ENCODE measurements around the gene HNRNPF. TPM values are rescaled to one million over a fixed set of nuclear protein-coding genes. Genes with fewer than 3 reads are reported as not detected.

Gene HNRNPF
- total RNA-seq, 1 donor from 2014 or later = 175 TPM

- Histone ChIP-seq H3K4me2 (no peak overlapping the region), H3K27me3 (no peaks in the 10 kb centered on the region), H3K36me3 (peaks cover 13% of the 10 kb centered on the region), H3K9me3 (ENCODE audit: low read depth) (no peaks in the 10 kb centered on the region), H3K9ac (no peak overlapping the region), H3K4me3 (no peak overlapping the region), H2AFZ (replicated peaks) (no peak overlapping the region), H3K79me2 (ENCODE audit: low read depth) (peaks cover 44% of the 10 kb centered on the region), H3F3A (ENCODE audit: low read depth) (peaks cover 66% of the 10 kb centered on the region), H3K27ac (no peak overlapping the region), H4K20me1 (ENCODE audit: low read depth) (peaks cover 82% of the 10 kb centered on the region), H3K4me1 (no peaks in the 10 kb centered on the region)
- TF ChIP-seq EZH2phosphoT487 (IDR thresholded peaks at IDR 0.05) = no peak
- Mint-ChIP-seq H3K27me3 (ENCODE audit: insufficient read depth, low read depth) (peaks cover under 1% of the 10 kb centered on the region), H3K27ac (no peak overlapping the region), H3K36me3 (peaks cover 34% of the 10 kb centered on the region), H3K9me3 (peaks cover 2% of the 10 kb centered on the region), H3K4me1 (peaks cover 7% of the 10 kb centered on the region), H3K4me3 (no peak overlapping the region)
- DNase-seq (ENCODE audit: low spot score) = no peak
Measured at GRCh38 chr10:43386981-43387677, 21.9 kb downstream of the HNRNPF start.

DNA sequence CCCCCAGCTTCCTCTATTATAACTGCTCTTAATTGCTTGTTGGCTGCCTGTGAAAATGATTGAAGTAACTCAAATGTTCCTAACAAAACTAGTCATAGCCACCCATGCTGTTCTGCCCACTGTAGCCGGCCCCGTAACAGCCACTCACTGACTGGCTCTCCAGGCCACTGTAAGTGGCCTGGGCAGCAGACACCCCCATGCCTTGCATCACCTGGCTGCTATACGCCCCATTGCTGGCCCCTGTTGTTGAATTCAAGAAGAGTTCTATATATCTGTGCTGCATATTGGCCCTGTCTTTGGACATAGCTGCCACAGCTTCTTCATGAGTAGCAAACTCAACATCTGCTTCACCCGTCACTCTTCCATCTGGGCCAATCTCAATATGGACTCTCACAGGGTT, 22.4 kb downstream of the HNRNPF start:
- Histone ChIP-seq H2AFZ (replicated peaks) (no peak overlapping the region), H3K79me2 (ENCODE audit: low read depth) (peaks cover 39% of the 10 kb centered on the region), H3F3A (ENCODE audit: low read depth) (peaks cover 61% of the 10 kb centered on the region), H3K9ac (no peak overlapping the region), H3K4me1 (no peaks in the 10 kb centered on the region), H3K9me3 (ENCODE audit: low read depth) (no peaks in the 10 kb centered on the region), H3K36me3 (peaks cover 13% of the 10 kb centered on the region), H3K27me3 (no peaks in the 10 kb centered on the region), H3K27ac (no peak overlapping the region), H4K20me1 (ENCODE audit: low read depth) (peaks cover 76% of the 10 kb centered on the region), H3K4me2 (no peak overlapping the region), H3K4me3 (no peak overlapping the region)
- Mint-ChIP-seq H3K9me3 (no peaks in the 10 kb centered on the region), H3K27me3 (ENCODE audit: insufficient read depth, low read depth) (no peaks in the 10 kb centered on the region), H3K4me1 (peaks cover 7% of the 10 kb centered on the region), H3K4me3 (no peak overlapping the region), H3K36me3 (peaks cover 32% of the 10 kb centered on the region), H3K27ac (no peak overlapping the region)
- no peak for DNase-seq (ENCODE audit: low spot score)
- TF ChIP-seq EZH2phosphoT487 (IDR thresholded peaks at IDR 0.05) (no peak), EZH2 (IDR thresholded peaks at IDR 0.05) (no peak)
- TF ChIP-seq, protein P1, sequence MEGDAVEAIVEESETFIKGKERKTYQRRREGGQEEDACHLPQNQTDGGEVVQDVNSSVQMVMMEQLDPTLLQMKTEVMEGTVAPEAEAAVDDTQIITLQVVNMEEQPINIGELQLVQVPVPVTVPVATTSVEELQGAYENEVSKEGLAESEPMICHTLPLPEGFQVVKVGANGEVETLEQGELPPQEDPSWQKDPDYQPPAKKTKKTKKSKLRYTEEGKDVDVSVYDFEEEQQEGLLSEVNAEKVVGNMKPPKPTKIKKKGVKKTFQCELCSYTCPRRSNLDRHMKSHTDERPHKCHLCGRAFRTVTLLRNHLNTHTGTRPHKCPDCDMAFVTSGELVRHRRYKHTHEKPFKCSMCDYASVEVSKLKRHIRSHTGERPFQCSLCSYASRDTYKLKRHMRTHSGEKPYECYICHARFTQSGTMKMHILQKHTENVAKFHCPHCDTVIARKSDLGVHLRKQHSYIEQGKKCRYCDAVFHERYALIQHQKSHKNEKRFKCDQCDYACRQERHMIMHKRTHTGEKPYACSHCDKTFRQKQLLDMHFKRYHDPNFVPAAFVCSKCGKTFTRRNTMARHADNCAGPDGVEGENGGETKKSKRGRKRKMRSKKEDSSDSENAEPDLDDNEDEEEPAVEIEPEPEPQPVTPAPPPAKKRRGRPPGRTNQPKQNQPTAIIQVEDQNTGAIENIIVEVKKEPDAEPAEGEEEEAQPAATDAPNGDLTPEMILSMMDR (IDR thresholded peaks at IDR 0.05) = no peak

- H2AFZ ChIP-seq (replicated peaks) = no peak overlapping the region
- TF ChIP-seq EZH2phosphoT487 (IDR thresholded peaks at IDR 0.05) = no peak
- TF ChIP-seq, protein P1 (IDR thresholded peaks at IDR 0.05) = no peak
- no peak for TF ChIP-seq EZH2 (IDR thresholded peaks at IDR 0.05)
- no peak overlapping the region for H3K4me3 Mint-ChIP-seq
- no peaks in the 10 kb centered on the region for H3K27me3 ChIP-seq
- DNase-seq (ENCODE audit: low spot score) = no peak
- H3K4me3 ChIP-seq = no peak overlapping the region
- H3K9ac ChIP-seq = no peak overlapping the region
- H3K27ac ChIP-seq = no peak overlapping the region
- H3F3A ChIP-seq (ENCODE audit: low read depth) = peaks cover 54% of the 10 kb centered on the region
- peaks cover 13% of the 10 kb centered on the region for H3K36me3 ChIP-seq
- H3K4me1 ChIP-seq = no peaks in the 10 kb centered on the region
- H3K4me1 Mint-ChIP-seq = peaks cover 4% of the 10 kb centered on the region
- H3K79me2 ChIP-seq (ENCODE audit: low read depth) = peaks cover 28% of the 10 kb centered on the region
- H3K36me3 Mint-ChIP-seq = peaks cover 28% of the 10 kb centered on the region
- H3K27ac Mint-ChIP-seq = no peak overlapping the region
- H3K4me2 ChIP-seq = no peak overlapping the region
- no peaks in the 10 kb centered on the region for H3K27me3 Mint-ChIP-seq (ENCODE audit: insufficient read depth, low read depth)
- no peaks in the 10 kb centered on the region for H3K9me3 Mint-ChIP-seq
- H4K20me1 ChIP-seq (ENCODE audit: low read depth) = peaks cover 66% of the 10 kb centered on the region
- H3K9me3 ChIP-seq (ENCODE audit: low read depth) = no peaks in the 10 kb centered on the region
Measured at GRCh38 chr10:43385412-43386004, 23.5 kb downstream of the HNRNPF start.

All from neural progenitor cell (in vitro differentiated cells).